Stimulated activated CD4-positive, alpha-beta T cell treated with anti-CD3 and anti-CD28 coated beads, Interleukin-12 subunit alpha, Interleukin-12 subunit beta, amount 100 ng/mL, for 4 hours (primary cell): ENCODE data around the gene RRP8.

ENCODE experiments used
- DNase-seq: peaks from one replicate; pipeline ENCODE4 v3.0.0-alpha.2; 2020

Gene RRP8

DNA sequence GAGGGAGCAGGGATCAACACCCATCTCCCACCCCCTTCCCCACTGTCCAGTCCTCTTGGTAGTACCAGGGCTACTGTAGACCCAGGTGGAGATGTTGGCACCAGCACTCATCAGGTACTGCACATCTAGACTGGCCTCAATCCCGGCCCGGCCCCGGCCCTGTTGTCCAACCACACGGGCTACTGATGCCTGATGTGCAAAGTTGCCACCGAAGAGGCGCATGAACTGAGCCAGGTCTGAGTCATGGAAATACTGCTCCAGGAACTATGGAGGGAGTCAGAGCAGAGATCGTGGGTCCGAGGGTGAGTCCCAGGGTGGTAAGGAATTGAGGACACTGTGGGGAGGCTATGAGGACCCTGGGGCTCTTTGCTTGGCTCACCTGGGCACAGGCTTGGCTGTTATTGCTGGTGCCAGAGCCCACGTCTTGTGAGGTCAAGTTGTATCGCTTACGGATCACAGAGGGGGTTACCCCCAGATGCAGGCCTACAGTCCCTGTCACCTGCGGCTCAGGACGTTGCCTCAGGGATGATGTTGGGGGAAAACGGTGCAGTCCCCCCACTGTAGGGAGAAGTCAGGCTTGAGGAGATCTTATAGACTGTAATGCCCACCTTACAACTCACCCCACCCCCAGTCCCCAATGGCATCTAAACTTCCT is 13.3 kb upstream of the RRP8 start:
- no peak for DNase-seq

DNA sequence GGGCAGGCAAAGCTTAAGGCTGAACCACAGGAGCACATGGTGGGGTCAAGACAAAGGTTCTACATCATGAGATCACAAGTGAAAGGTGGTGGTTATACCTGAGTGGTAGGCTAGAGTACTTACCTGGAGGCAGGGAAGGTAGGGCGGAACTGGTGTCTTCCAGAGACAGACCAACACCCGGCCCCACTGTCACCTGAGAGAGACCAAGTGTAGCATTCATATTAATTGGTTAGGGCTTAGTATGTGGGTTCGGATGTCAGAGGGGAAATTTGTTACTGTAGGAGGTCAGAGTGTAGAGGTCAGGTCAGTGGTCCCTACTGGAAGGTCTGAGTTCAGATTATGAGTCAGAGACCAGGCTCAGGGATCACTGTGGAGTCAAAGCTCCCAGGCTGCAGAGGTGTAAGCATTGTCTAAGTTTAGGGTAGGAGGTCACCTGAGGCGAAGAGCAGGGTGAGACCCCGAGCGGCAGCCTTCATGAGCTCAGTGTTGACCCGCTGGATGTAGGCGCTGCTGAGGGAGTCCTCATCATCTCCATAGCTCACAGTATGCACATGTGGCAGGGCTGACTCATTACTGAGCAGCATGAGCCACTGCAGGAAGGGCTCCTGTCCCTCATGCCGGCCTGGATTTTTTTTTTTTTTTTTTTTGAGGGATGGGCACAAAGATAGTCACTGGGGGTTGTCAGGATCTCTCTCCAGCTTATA is 12.6 kb upstream of the RRP8 start:
- DNase-seq, result no peak

DNA sequence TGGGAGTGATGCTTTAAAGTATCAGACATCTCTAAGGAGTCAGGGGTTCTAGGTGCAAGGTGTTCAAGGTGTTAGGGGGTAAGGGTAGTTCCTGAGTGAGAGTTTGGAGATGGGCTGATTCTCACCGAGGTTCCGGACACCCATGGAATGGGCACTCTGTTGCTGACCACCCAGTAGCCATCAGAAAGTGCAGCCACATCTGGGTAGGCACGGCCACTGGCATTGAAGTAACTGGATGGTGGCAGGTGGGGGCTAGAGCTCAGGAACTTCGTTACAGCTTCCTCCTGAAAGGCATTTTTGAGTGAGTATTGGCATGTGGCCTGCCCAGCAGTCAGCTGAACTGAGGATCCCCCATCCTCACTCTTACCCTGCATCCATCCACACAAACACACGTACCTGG is 11.6 kb upstream of the RRP8 start:
- DNase-seq, result no peak

DNA sequence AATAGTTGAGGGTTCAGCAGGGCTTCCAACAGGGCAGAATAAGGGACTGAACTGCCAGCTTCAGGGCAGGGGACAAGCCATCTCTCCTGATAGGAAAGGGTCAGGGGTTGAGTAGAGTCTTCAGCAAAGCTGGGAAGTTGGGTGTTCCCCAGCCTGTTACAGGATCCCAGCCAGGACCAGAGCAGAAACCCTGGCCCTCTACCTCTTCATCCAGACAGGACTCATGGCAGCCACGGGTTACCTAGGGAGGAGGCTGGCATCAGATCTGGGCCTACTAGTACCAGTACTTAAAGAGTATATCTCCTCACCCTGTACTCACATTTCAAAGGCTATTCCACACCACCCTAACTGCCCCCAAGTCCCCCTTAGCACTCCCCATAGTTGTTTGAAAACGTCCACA is 11.0 kb upstream of the RRP8 start:
- no peak for DNase-seq

DNA sequence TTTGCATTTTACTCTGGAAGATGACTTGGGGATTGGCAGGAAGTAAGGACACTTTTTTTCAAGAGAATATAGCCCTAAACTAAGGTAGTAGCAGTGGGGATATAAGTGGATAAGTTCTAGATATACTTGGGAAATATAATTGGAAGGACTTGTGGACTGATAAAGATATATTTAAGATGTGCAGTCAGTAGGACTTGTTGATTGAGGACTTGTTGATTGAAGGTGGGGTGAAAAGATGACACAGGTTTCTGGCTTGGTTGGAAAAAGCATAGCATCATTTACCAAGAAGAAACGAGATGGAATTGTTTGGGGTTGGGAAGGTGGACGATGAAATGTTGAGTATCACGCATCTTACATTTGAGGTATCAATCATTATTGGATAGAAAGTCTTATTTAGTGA is 10.1 kb upstream of the RRP8 start:
- DNase-seq, result no peak

DNA sequence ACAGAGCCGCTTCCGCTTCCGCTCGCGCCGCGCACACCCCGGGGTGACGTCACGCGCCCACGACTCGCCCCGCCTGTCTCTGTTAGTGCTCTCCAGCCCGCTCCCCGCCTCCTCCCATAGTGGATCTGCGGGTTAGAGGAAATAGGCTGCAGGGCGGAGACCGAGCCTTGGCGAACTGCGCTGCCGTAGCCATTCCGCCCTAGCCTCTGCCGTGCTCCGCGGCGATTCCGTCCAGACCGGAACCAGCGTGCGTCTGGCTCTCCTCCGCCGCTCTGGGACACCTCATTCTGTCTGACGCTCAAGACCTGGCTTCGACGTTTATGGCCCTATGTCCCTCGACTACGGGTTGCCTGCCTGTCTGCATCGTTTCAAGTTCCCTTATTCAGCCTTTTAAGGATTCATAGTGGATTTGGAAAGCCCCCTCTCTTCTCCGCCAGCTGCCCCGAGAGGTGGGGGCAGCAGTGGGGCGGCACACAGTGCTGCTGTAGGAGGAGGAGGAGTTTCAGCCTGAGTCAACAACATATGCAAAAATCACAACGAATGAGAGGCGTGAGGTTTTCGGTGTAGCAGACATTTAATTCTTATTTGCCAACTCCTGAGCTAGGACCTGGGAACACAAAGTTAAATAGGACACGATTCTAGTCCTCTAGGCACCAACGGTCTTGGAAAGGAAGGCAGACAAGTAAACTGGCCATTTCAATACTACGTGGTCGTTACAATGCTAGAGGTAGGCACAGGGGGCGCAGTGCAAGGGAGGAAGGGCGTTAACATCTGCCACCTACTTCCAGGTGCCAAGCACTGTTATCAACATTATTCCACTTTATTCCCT is 9.0 kb upstream of the RRP8 start, which contains the start of gene TAF10:
TAF10 (minus strand) TSS at position 4 of the 829 bp plus-strand sequence. CDS start 27 bp downstream, outside the sequence.
- DNase-seq, result peak; percentile 94

DNA sequence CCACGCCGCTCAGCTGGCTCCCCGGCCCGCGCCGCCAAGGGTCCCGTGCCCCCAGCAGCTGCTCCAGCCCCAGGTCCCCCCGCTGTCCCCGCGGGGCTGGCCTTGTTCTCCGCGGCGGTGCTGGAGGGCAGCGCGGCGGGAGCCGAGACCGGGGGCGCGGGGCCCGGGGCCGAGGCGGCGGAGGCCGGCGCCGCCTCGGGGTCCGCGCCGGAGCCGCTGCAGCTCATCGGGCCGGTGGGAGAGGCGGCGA is 8.5 kb upstream of the RRP8 start:
- no peak for DNase-seq

DNA sequence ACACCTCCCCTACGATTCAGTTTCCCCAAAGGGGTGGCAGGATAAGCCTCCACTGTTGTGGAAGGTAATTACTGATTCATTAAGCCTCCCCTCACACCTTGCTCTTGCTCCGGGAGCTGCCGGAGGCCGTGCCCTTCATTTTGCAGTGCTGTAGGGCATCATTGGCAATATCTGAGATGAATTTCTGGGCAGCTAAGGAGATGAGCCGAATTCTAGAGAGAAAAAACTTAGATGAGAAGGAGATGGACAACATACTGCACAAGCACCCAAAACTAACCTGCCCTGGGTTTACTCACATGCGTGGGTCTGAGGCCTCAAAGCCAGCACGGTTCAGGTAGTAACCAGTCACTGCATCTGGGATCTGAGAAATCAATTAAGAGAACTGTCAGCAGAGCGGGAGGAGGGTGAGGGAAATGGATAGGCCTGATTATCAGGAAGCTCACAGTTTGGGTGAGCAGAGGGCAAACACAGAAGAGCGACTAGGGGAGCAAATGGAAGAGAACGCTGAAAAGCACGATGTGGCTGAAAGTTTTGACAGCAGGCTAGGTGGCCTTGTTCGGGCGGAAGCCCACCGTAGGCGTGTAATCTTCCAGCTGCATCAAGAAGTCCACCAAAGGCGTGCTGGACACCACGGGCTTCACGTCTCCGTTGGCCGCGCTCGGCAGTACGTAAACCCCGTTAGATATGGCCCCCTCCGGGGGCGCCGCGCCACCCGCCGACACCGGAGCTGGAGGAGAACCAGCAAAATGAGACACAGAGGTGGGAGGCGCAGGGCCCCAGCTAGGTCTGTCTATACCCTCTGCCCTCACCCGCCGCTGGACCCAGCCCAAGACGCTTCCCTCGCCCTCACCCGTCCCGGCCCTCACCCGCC is 7.9 kb upstream of the RRP8 start:
- no peak for DNase-seq

DNA sequence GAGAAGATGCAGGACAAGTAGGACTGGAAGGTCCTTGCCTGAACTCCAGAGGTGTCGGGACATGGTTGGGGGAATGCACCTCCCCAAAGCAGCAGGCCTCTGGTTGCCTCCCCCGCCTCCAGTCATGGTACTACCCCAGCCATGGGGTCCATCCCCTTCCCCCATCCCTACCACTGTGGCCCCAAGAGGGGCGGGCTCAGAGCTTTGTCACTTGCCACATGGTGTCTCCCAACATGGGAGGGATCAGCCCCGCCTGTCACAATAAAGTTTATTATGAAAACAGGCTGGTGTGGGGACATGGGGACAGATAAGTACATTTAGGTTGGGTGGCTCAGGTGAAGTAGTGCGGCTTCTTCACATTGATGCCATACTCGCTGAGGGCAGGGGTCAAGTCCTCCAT is 7.2 kb upstream of the RRP8 start:
- no peak for DNase-seq

DNA sequence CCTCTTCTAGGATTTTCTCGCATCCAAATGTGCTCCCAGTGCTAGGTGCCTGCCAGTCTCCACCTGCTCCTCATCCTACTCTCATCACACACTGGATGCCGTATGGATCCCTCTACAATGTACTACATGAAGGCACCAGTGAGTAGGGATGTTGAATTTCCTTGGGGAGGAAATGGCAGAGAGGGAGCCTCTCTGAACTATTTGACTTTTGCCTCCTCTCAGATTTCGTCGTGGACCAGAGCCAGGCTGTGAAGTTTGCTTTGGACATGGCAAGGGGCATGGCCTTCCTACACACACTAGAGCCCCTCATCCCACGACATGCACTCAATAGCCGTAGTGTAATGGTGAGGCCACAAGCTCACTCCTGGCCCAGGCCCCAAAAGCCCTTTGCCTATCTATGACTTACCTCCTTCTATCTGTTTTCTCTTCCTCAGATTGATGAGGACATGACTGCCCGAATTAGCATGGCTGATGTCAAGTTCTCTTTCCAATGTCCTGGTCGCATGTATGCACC is 6.1 kb upstream of the RRP8 start:
- DNase-seq, result no peak

DNA sequence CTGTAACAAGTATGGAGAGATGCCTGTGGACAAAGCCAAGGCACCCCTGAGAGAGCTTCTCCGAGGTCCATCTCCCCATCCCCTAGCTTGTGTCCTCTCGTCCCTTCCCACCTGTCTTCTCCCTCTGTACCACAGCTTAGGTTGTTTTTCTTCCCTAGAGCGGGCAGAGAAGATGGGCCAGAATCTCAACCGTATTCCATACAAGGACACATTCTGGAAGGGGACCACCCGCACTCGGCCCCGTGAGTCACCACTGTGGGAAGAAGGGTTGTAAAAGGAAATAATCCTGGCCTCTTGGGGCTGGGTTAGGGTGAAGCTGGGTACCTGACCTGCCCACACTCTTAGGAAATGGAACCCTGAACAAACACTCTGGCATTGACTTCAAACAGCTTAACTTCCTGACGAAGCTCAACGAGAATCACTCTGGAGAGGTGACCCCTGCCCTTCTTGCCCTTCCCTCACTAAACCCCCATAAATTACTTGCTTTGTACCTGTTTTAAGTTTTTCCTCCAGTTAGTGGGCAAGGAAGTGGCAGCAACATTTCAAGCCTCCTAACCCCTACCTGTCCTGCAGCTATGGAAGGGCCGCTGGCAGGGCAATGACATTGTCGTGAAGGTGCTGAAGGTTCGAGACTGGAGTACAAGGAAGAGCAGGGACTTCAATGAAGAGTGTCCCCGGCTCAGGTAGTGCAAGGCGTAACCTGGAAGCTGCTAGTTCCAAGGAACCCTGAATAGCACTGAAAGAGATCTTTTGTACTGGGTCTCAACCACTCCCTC is 5.5 kb upstream of the RRP8 start:
- DNase-seq, result no peak

DNA sequence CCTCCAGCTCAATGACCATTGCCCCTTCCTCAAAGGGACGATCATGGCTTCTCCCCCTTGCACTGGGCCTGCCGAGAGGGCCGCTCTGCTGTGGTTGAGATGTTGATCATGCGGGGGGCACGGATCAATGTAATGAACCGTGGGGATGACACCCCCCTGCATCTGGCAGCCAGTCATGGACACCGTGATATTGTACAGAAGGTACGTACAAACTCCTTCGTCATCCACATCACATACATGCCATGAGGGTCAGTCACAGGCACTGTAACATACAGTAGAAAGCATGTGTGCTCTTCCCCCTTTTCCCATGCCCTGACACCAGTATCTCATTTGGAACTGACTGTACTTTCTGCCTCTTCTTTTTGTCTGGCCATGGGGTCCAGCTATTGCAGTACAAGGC is 4.6 kb upstream of the RRP8 start:
- no peak for DNase-seq

DNA sequence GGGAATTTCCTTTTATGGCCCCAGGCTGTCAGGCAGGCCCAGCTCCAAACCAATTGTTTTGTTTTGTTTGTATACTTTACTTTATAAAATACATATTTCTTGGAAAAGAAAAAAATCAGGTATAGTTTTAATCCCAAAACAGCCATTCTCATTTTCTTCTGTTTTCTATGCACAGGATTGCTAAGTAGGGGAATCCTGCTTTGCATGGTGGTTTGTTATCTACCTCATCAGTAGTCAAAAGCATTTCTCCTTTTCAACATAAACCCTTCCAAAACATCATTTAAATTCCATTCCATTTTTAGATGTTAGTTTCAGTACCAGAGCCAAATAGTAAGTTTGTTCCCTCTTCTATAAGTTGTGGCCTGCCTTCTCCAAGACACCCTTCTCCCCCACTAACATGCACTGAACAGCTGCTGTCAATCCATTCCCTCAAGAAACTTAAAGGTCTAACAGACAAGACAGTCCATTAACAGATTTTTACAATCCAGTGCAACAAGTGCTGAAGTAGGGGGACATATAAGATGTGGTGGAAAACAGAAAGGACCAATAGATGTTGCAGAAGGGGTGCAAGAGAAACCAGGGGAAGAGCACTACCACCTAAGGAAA is 3.9 kb upstream of the RRP8 start:
- DNase-seq, result no peak

DNA sequence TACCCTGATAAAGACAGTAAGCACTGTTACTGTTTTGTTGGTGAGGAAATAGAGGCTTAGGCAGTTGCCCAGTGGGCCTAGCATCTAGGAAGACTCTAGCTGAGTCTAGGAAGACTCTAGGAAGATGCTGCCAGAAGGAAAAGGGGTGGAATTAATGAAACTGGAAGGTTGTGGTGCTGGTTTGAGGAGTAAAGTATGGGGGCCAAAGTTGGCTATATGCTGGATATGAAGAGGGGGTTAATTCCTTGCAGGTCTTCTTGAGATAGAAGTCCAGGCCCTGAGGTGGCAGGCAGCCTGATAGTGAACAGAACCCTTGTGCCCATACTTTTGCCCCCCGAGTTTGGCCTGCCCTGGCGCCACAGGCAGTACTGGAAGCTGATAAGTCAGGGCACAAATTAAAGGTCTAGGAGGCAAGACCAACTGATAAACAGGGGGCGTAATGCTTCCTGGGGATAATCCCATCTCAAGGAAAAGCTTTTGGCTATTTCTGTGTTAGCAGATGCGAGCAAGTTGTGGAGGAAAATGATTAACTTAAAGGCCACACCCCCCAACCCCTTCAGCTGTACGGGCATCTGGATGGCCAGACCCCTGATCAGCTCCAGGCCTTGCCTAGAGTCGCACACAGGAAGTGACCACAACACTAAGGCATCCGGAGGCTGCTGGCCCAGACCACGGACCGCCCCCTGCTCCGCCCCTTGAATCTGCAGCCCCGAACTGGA is 3.2 kb upstream of the RRP8 start:
- DNase-seq, result no peak

DNA sequence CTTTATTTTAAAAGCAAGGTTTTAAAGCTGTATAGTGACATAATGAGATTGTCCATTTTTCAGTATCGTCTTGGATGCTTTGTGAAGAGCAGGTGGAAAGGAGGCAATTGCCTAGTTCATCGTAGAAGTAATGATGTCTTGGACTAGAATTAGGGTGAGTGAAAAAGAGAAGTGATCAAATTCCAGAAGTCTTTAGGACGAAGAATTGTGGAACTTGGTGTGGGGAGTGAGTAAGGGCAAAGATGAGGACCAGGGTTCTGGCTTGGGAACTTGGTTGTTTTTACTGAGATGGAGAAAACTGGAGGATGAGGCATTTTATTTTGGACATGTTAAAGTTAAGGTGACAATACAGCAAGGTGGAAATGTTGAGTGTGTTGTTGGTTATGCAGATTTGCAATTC is 1.4 kb upstream of the RRP8 start:
- DNase-seq, result no peak

DNA sequence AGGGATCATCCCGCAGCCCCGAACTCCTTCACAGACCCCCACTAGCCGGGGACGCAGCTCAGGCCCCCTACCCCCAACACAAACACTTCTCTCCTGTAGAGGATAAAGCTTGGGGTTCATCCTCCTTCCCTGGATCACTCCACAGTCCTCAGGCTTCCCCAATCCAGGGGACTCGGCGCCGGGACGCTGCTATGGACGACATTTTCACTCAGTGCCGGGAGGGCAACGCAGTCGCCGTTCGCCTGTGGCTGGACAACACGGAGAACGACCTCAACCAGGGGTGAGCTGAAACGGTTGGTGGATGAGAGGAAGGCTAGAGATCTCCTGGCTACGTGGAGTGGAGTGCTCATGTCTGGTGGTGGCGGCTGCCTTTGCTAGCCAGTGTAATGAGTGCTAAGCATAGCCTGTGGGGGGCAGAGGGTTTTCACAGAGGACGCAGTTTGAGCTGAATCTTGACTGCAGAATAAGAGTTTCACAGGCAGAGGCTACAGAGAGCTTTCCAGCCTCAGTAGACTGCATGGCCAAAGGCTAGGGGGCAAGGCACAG is 738 bp upstream of the RRP8 start:
- peak; percentile 40 for DNase-seq

DNA sequence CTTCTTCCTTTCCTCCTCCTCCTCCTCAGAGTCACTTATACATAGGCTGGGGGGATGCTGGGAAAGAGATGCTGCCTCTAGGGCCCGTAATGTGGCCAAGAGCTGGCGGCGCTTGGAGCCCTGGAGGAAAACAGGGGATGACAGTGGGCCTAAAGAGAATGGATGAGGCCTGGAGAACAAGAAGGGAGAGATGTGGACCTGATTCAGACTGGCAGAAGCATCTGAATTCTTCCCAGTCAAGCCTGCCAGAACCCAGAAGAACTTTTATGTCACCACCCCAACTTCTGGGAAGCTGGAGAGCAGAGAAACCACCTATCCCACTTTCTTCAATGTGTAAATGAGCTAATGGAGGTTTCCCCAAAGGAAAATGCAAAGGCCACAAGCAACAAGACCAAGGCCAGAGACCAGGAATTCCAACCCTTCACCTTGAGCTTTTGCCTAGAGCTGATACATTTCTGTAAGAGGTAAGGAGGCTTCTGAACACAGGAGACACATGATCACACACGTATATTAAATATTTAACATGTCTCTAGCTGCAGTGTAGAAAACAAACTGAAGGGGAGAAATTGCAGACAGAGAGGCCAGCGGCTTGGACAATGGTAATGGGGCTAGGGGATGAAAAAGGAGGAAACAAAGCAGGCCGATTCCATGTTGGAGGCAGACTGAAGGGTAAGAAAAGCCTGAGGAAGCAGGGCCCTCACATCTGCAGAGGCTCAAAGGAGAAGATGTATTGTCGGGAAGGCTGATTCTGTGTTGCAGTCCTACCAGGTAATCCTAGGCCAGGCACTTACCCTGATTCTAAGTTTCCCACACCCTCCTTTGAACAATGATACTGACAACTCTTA is 1.1 kb downstream of the RRP8 start:
- no peak for DNase-seq

DNA sequence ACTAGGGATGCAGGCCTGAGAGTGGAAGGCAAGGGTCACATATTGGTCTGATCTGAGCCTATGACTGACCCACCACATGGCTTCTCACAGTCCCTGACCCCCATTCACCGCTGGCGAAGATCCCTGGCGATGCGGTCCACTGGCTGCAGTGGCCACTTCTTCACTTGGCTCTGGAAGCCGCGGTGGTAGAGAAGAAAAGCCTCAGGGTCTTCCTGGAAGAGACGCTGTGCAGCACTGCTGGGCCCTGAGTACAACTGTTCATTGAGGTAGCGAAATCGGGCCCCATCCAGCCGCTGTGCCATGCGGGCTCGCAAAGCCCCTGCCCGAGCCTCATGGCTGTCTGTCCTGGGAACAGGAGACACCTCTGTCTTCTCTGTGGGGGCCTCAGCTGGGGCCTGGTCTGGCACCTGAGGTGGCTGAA is 2.4 kb downstream of the RRP8 start:
- no peak for DNase-seq

DNA sequence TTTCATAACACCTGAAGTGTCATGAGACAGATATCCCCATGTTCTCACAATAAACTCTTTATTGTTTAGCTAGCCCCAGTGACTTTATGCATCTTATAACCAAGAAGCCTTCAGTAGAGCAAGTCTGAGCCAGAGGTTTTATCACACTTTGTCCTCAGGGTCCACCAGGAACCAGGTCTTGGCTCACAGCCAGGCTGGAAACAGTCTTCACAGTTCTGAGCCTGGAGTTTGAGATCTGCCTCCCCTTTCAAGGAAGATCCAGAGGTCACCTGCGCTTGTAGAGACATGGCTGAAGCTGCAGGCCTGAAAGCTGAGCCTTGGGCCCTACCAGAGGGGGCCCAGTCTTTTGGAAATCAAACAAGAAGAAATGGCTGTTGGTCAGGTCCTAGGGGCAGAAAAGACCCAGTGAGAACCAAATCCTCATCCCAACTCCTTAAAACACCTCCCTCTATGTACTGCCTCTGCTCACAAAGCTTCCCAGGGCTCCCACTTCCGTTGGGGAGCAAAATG is 3.5 kb downstream of the RRP8 start:
- no peak for DNase-seq

DNA sequence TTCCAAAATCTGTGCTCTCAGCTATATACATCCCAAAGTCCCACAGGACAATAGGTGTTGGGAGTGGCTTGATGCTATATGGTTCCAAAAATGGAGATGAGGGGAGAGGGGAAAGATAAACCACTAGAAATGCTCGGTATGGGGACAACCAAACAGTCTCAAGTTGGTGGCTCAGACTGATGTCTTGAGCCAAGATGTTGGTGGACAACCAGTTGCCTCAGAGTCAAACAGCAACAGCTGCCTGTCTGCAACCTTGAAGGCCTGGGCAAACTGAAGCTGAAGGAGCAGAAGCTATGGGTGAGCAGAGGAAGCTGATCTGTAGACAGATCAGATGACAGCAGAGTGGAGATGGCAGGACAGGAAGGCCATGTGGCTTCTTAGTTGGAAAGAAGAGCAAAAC is 4.0 kb downstream of the RRP8 start:
- no peak for DNase-seq
